GM10266 (cell line): ENCODE measurements around the gene PNLIP.

Experiments used
- DNase-seq: peaks from one replicate; pipeline ENCODE4 v3.0.0; 2012; ENCODE audit errors: extremely low spot score
- TF ChIP-seq, protein P1 (sequence below): IDR thresholded peaks from 2 replicates; pipeline ENCODE4 v1.5.1; 2012; ENCODE audit warnings: mild to moderate bottlenecking, low read depth; ENCODE audit not compliant: control insufficient read depth, insufficient read depth; ENCODE audit errors: missing control alignments

PNLIP gene

DNA sequence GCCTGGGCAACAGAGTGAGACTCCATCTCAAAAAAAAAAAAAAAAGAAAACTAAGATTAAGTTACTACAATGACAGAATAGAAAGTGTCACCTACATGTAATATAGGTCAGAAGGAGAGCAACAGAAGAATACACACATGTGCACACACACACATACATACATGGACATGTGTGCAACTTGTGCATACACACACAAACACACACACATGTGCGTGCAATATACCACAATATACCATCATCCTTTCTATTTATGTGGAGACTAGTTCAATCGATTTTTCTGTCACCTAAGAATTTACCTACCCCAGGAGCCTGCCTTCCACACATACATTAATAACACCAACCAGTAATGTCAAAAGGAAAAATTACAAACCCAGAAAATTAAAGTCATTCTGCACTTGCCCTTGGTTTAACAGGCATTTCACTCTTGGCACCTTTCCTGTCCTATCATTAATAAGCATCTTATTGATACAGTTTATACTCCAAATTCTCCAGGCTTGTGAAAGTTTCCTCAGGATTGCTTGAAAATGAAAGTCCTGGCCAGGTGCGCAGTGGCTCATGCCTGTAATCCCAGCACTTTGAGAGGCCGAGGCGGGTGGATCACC lies 47.5 kb downstream of the PNLIP start:
- no peak for DNase-seq
- TF ChIP-seq, protein P1, sequence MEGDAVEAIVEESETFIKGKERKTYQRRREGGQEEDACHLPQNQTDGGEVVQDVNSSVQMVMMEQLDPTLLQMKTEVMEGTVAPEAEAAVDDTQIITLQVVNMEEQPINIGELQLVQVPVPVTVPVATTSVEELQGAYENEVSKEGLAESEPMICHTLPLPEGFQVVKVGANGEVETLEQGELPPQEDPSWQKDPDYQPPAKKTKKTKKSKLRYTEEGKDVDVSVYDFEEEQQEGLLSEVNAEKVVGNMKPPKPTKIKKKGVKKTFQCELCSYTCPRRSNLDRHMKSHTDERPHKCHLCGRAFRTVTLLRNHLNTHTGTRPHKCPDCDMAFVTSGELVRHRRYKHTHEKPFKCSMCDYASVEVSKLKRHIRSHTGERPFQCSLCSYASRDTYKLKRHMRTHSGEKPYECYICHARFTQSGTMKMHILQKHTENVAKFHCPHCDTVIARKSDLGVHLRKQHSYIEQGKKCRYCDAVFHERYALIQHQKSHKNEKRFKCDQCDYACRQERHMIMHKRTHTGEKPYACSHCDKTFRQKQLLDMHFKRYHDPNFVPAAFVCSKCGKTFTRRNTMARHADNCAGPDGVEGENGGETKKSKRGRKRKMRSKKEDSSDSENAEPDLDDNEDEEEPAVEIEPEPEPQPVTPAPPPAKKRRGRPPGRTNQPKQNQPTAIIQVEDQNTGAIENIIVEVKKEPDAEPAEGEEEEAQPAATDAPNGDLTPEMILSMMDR = no peak

DNA sequence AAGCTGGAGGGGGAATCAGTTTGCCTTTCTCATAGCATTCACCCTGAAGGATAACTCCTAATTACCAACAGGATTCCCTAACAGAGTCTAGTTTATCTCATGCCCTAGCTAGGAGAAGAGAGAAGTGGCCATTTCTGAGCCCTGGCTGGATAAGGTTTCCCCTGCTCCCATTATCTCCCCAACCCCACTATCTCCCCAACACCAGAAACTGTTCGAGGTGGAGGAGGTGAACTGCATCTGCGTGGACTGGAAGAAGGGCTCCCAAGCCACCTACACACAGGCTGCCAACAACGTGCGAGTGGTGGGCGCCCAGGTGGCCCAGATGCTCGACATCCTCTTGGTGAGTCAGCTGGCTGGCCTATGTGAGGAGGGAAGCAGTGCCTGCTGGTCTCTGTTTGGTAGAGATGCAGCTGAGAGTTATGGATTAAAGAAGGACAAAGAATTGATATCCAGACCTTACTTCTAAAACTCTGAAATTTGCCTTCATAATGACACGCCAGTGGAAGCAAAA lies 48.8 kb downstream of the PNLIP start:
- DNase-seq = no peak
- TF ChIP-seq, protein P1 = no peak

DNA sequence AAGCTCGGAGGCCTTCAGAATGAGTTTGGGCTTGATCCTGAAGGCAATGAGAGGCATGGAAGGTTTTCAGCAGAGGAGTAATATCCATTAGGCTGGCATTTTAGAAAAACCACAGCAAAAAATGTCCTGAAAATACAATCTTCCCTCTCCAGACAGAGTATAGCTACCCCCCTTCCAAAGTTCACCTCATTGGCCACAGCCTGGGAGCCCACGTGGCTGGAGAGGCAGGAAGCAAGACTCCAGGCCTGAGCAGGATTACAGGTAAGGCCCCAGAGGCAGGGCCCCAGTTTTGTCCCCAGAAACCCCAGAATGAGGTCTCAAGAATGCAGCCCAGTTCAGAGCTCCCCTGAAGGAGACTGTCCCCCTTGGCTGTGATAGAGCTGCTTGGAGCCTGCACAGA lies 50.3 kb downstream of the PNLIP start:
- DNase-seq = no peak

DNA sequence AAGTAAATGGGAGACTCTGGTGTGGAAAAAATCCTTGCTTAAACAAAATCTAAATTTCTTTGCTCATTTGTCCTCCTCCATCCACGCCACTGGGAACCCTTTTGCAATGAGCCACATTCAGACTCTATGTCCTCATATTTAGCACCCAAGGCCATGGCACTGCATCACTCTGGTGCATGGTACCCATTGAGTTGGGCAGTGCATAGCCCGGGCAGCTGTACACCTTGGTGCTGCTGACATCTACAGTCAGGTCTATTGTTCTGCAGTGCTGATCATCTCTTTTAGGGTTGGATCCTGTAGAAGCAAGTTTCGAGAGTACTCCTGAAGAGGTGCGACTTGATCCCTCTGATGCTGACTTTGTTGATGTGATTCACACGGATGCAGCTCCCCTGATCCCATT lies 51.8 kb downstream of the PNLIP start:
- TF ChIP-seq, protein P1 = no peak
- no peak for DNase-seq

More for the DNA sequence above, 50.3 kb downstream of the PNLIP start:
- TF ChIP-seq, protein P1 = no peak

DNA sequence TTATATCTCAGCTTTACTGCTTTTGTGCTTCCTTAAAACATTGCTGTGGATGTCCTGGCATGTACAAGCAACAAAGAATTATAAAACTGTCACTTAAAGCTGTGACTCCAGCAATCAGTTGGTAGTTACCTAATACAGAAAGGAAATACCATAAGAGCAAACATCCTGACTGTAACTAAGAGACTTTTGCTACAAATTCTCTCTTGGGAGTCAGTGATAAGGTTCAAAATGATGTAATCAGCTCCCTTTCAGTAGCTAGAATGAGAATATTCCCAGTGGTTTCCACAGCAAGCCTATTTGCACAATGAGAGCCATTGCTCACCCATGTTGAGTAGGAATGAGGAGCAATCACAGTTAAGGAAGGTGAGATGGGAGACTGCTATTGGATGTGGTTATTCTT lies 52.6 kb downstream of the PNLIP start:
- no peak for DNase-seq
- TF ChIP-seq, protein P1 = no peak

DNA sequence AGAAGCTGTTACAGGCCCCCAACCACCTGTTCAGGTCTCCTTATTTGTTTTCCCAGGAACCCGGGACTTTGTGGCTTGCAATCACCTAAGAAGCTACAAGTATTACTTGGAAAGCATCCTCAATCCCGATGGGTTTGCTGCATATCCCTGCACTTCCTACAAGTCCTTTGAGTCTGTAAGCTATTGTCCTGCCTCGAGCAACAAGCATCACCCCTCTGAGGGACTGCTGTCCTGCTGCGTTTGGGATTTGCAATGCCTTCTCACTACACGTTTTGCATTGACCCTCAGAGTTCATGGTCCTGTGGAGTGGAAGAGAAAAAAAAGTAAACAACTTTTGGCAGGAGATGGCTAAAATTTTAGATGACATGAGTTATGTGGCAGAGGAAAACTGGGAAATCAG lies 54.3 kb downstream of the PNLIP start:
- DNase-seq = no peak
- TF ChIP-seq, protein P1 = no peak

DNA sequence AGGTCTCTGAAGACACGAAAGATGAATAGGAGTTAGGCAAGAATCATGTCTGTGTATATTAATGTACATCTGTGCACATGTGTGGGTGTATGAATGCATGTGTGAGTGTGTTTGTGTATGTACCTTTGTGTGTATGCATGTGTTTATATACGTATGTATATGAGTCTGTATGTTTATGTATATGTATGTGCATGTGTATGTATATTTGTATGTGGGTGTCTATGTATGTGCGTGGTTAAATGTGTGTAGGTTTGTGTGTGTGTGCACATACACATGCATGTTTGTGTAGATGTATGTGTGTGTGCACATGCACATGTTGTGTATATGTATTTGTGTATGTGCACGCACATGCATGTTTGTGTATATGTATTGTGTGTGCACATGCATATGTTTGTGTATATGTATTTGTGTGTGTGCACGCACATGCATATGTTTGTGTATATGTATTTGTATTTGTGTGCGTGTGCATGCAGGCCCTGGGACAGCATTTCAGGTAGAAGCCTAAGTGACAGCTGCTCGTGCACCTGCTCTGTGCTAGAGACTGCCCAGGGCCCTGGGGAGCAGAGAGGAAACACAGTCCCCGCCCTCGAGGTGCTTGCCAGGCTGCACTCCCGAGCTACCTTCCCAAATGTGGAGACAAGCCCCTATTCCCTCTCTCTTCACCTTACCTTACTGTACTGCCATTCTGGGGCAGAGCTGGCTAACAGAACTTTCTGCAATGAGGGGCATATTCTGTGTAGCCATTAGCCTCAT lies 57.1 kb downstream of the PNLIP start:
- DNase-seq = no peak
- TF ChIP-seq, protein P1 = no peak
